Activated CD4-positive, alpha-beta T cell treated with anti-CD3 and anti-CD28 coated beads, Interleukin-2, amount 10 ng/mL, durations not matched to agents 24 days and 14 days (primary cell): Measurements from ENCODE around the gene RNF144B. TPM values are rescaled to one million over a fixed set of nuclear protein-coding genes. Genes with fewer than 3 reads are reported as not detected.
"Not testable (repeated sequence)": the region's sequence is repeated elsewhere in the genome, so short reads cannot be mapped to it uniquely, and the experiment has no call there.

ENCODE experiments used
- DNase-seq: peaks from one replicate; pipeline ENCODE4 v3.0.0; 2022
- H3K27ac Mint-ChIP-seq: one replicate; pipeline ENCODE4 v1.8.0; 2022; ENCODE audit warnings: mild to moderate bottlenecking, mixed read lengths
- H3K27me3 Mint-ChIP-seq: one replicate; pipeline ENCODE4 v1.8.0; 2022; ENCODE audit warnings: mixed read lengths
- H3K36me3 Mint-ChIP-seq: one replicate; pipeline ENCODE4 v1.8.0; 2022; ENCODE audit warnings: low read depth, mild to moderate bottlenecking, mixed read lengths
- H3K4me1 Mint-ChIP-seq: one replicate; pipeline ENCODE4 v1.8.0; 2021; ENCODE audit warnings: mixed read lengths
- H3K4me3 Mint-ChIP-seq: one replicate; pipeline ENCODE4 v1.8.0; 2022; ENCODE audit warnings: mild to moderate bottlenecking, moderate library complexity, mixed read lengths
- H3K9me3 Mint-ChIP-seq: one replicate; pipeline ENCODE4 v1.8.0; 2021; ENCODE audit warnings: mixed read lengths
- intact Hi-C: fragments of 100-400 bp; cut with micrococcal nuclease; formaldehyde crosslinking; loops from one replicate; pipeline ENCODE4 v1.15.1; 2023
- total RNA-seq: library from RNA; stranded (reverse); gene quantifications from 2 replicates; pipeline ENCODE4 v1.2.3, GENCODE V29; 2022

RNF144B gene
- total RNA-seq, 1 donor from 2014 or later: 0.40 TPM

GRCh38 chr6:18359237-18359885 is 27.8 kb upstream of the RNF144B start:
- intact Hi-C loops: no loop called here
- Mint-ChIP-seq H3K27ac (no peak overlapping the region), H3K9me3 (peaks cover 13% of the 10 kb centered on the region), H3K36me3 (no peaks in the 10 kb centered on the region), H3K4me3 (no peak overlapping the region), H3K4me1 (no peaks in the 10 kb centered on the region), H3K27me3 (peaks cover 7% of the 10 kb centered on the region)
- no peak for DNase-seq

GRCh38 chr6:18360188-18360587 is 27.0 kb upstream of the RNF144B start:
- Mint-ChIP-seq H3K36me3 (no peaks in the 10 kb centered on the region), H3K4me3 (no peak overlapping the region), H3K27me3 (peaks cover 7% of the 10 kb centered on the region), H3K9me3 (peaks cover 13% of the 10 kb centered on the region), H3K4me1 (no peaks in the 10 kb centered on the region), H3K27ac (no peak overlapping the region)
- no peak for DNase-seq
- intact Hi-C loops: no loop called here

GRCh38 chr6:18362058-18362561 is 25.0 kb upstream of the RNF144B start:
- H3K4me3 Mint-ChIP-seq: no peak overlapping the region
- H3K36me3 Mint-ChIP-seq: no peaks in the 10 kb centered on the region
- intact Hi-C loops: no loop called here
- H3K4me1 Mint-ChIP-seq: no peaks in the 10 kb centered on the region
- peaks cover 4% of the 10 kb centered on the region for H3K27me3 Mint-ChIP-seq
- no peak overlapping the region for H3K27ac Mint-ChIP-seq
- peaks cover 3% of the 10 kb centered on the region for H3K9me3 Mint-ChIP-seq
- DNase-seq: no peak

GRCh38 chr6:18363746-18364145 is 23.4 kb upstream of the RNF144B start:
- H3K27me3 Mint-ChIP-seq: peaks cover 4% of the 10 kb centered on the region
- H3K4me1 Mint-ChIP-seq: no peaks in the 10 kb centered on the region
- peaks cover 3% of the 10 kb centered on the region for H3K9me3 Mint-ChIP-seq
- intact Hi-C loops: no loop called here
- no peak overlapping the region for H3K4me3 Mint-ChIP-seq
- no peaks in the 10 kb centered on the region for H3K36me3 Mint-ChIP-seq
- H3K27ac Mint-ChIP-seq: no peak overlapping the region
- DNase-seq: no peak

GRCh38 chr6:18364561-18364960 is 22.6 kb upstream of the RNF144B start:
- H3K27me3 Mint-ChIP-seq, H3K9me3 Mint-ChIP-seq, H3K4me1 Mint-ChIP-seq, DNase-seq, H3K4me3 Mint-ChIP-seq, H3K27ac Mint-ChIP-seq, H3K36me3 Mint-ChIP-seq, intact Hi-C loops: not testable (repeated sequence)

GRCh38 chr6:18367371-18367770 is 19.8 kb upstream of the RNF144B start:
- no peaks in the 10 kb centered on the region for H3K4me1 Mint-ChIP-seq
- peaks cover 2% of the 10 kb centered on the region for H3K27me3 Mint-ChIP-seq
- no peak for DNase-seq
- intact Hi-C loops: no loop called here
- peaks cover 3% of the 10 kb centered on the region for H3K9me3 Mint-ChIP-seq
- no peak overlapping the region for H3K4me3 Mint-ChIP-seq
- no peaks in the 10 kb centered on the region for H3K36me3 Mint-ChIP-seq
- H3K27ac Mint-ChIP-seq: no peak overlapping the region

- H3K27ac Mint-ChIP-seq: no peak overlapping the region
- DNase-seq: no peak
- peaks cover 3% of the 10 kb centered on the region for H3K27me3 Mint-ChIP-seq
- H3K36me3 Mint-ChIP-seq: no peaks in the 10 kb centered on the region
- intact Hi-C loops: no loop called here
- no peak overlapping the region for H3K4me3 Mint-ChIP-seq
- H3K9me3 Mint-ChIP-seq: peaks cover 3% of the 10 kb centered on the region
- H3K4me1 Mint-ChIP-seq: no peaks in the 10 kb centered on the region
Measured at GRCh38 chr6:18368277-18369105, 18.7 kb upstream of the RNF144B start.

GRCh38 chr6:18371010-18371409 is 16.1 kb upstream of the RNF144B start:
- no peak for DNase-seq
- Mint-ChIP-seq H3K27ac (no peak overlapping the region), H3K27me3 (peaks cover 8% of the 10 kb centered on the region), H3K4me1 (no peaks in the 10 kb centered on the region), H3K9me3 (no peaks in the 10 kb centered on the region), H3K4me3 (no peak overlapping the region), H3K36me3 (no peaks in the 10 kb centered on the region)
- intact Hi-C loops: no loop called here

- H3K27me3 Mint-ChIP-seq: peaks cover 8% of the 10 kb centered on the region
- H3K9me3 Mint-ChIP-seq: no peaks in the 10 kb centered on the region
- H3K27ac Mint-ChIP-seq: no peak overlapping the region
- H3K4me1 Mint-ChIP-seq: no peaks in the 10 kb centered on the region
- no peak for DNase-seq
- no peaks in the 10 kb centered on the region for H3K36me3 Mint-ChIP-seq
- no peak overlapping the region for H3K4me3 Mint-ChIP-seq
- intact Hi-C loops: no loop called here
Measured at GRCh38 chr6:18371656-18372055, 15.5 kb upstream of the RNF144B start.

- peaks cover 14% of the 10 kb centered on the region for H3K27me3 Mint-ChIP-seq
- no peak overlapping the region for H3K4me3 Mint-ChIP-seq
- no peaks in the 10 kb centered on the region for H3K36me3 Mint-ChIP-seq
- no peak overlapping the region for H3K27ac Mint-ChIP-seq
- H3K4me1 Mint-ChIP-seq: no peaks in the 10 kb centered on the region
- intact Hi-C loops: loop anchor here (10.0 kb wide), 1 partner anchor 105 kb away; no protein-coding TSS in a partner anchor
- no peak for DNase-seq
- no peaks in the 10 kb centered on the region for H3K9me3 Mint-ChIP-seq
Measured at GRCh38 chr6:18380158-18380836, 6.9 kb upstream of the RNF144B start.

- Mint-ChIP-seq H3K27me3 (peaks cover 12% of the 10 kb centered on the region), H3K9me3 (no peaks in the 10 kb centered on the region)
- intact Hi-C loops: loop anchor here (10.0 kb wide), 1 partner anchor 104 kb away; no protein-coding TSS in a partner anchor
Measured at GRCh38 chr6:18380851-18381250, 6.3 kb upstream of the RNF144B start.

GRCh38 chr6:18383441-18383840 is 3.7 kb upstream of the RNF144B start:
- intact Hi-C loops: loop anchor here (10.0 kb wide), 1 partner anchor 101 kb away; no protein-coding TSS in a partner anchor
- Mint-ChIP-seq H3K27ac (no peak overlapping the region), H3K4me1 (peaks cover 18% of the 10 kb centered on the region), H3K27me3 (peaks cover 24% of the 10 kb centered on the region), H3K9me3 (no peaks in the 10 kb centered on the region), H3K36me3 (no peaks in the 10 kb centered on the region), H3K4me3 (no peak overlapping the region)
- no peak for DNase-seq

More at GRCh38 chr6:18380851-18381250, 6.3 kb upstream of the RNF144B start:
- no peaks in the 10 kb centered on the region for H3K4me1 Mint-ChIP-seq
- no peak overlapping the region for H3K27ac Mint-ChIP-seq
- no peak for DNase-seq
- no peak overlapping the region for H3K4me3 Mint-ChIP-seq
- no peaks in the 10 kb centered on the region for H3K36me3 Mint-ChIP-seq

GRCh38 chr6:18384621-18385020 is 2.5 kb upstream of the RNF144B start:
- intact Hi-C loops: loop anchor here (5.0 to 10.0 kb wide), 2 partner anchors 100 to 122 kb away; partner anchors contain the start of gene DEK
- no peak for DNase-seq
- Mint-ChIP-seq H3K4me1 (peaks cover 19% of the 10 kb centered on the region), H3K9me3 (no peaks in the 10 kb centered on the region), H3K36me3 (no peaks in the 10 kb centered on the region), H3K4me3 (no peak overlapping the region), H3K27me3 (peaks cover 24% of the 10 kb centered on the region), H3K27ac (no peak overlapping the region)
